Activated naive CD8-positive, alpha-beta T cell treated with anti-CD3 and anti-CD28 coated beads, Interleukin-2, amount 10 ng/mL, durations not matched to agents 7 days and 5 days (primary cell): ENCODE results near the gene OTP. TPM values are rescaled to one million over a fixed set of nuclear protein-coding genes. Genes with fewer than 3 reads are reported as not detected.

ENCODE experiments used
- ATAC-seq: fragments of 150-1000 bp; cut with Tn5 transposase; one replicate; pipeline ENCODE4 v1.10.0; 2021; ENCODE audit warnings: low read depth, moderate library complexity
- POLR2A ChIA-PET: fragments of 350-600 bp; sonication (Branson Sonifier 250); formaldehyde crosslinking; loops from one replicate; lab custom pipeline; 2021; ENCODE audit warnings: antibody characterized with exemption; lab: Charles Lee
- DNase-seq: peaks from one replicate; pipeline ENCODE4 v3.0.0; 2021
- H3K27ac Mint-ChIP-seq: one replicate; pipeline ENCODE4 v1.8.0; 2022; ENCODE audit warnings: mild to moderate bottlenecking, mixed read lengths
- H3K27me3 Mint-ChIP-seq: one replicate; pipeline ENCODE4 v1.8.0; 2022; ENCODE audit warnings: mild to moderate bottlenecking, moderate library complexity, mixed read lengths
- H3K36me3 Mint-ChIP-seq: one replicate; pipeline ENCODE4 v1.8.0; 2021; ENCODE audit warnings: mild to moderate bottlenecking, mixed read lengths
- H3K4me1 Mint-ChIP-seq: one replicate; pipeline ENCODE4 v1.8.0; 2021; ENCODE audit warnings: mixed read lengths
- H3K4me3 Mint-ChIP-seq: one replicate; pipeline ENCODE4 v1.8.0; 2022; ENCODE audit warnings: mild to moderate bottlenecking, moderate library complexity, mixed read lengths
- H3K9me3 Mint-ChIP-seq: one replicate; pipeline ENCODE4 v1.8.0; 2021; ENCODE audit warnings: mixed read lengths
- total RNA-seq, 2 experiments: library from RNA; stranded (reverse); gene quantifications; one replicate each; pipeline ENCODE4 v1.2.3, GENCODE V29; 2021

Gene OTP
- total RNA-seq, 2 experiments from 2014 or later, result not detected

DNA sequence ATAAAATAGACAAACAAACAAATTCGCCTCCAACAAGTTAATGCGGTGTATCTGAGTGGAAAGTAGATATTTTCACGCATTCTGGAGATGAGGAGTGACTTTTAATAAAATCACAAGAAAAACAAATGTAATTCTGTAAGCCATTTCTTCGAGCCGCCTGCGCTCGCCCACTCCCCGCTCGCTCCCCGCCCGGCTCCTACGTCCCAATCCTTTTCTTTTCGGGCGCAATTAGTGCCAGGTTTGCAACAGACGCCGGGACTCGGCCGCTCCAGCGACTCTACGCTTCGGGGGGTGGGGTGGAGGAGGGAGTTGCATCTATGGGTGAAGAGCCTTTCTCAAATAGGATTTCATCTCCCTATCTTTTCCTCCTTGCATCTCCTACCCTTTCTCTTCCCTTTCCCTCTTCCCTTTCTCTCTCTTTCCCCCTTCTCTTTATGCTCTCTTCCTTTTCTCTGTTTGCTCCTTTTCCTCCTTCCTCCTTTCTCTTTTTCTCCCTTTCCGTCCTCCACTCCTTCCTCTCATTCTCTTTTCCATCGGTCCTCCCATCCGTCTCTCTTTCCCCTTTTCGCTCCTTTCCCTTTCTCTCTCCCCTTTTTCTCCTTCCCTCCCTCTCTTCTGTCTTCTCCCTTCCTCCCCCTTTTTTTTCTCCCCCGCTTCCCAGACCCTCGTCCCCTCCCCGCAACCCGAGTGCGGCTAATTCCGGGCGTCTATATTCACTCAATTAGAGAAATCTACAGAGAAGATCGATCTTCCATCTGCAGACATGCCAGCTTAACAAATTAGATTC lies 6.1 kb upstream of the OTP start:
- H3K27ac Mint-ChIP-seq, result peak overlapping the region; percentile 43
- ATAC-seq, result no peak

DNA sequence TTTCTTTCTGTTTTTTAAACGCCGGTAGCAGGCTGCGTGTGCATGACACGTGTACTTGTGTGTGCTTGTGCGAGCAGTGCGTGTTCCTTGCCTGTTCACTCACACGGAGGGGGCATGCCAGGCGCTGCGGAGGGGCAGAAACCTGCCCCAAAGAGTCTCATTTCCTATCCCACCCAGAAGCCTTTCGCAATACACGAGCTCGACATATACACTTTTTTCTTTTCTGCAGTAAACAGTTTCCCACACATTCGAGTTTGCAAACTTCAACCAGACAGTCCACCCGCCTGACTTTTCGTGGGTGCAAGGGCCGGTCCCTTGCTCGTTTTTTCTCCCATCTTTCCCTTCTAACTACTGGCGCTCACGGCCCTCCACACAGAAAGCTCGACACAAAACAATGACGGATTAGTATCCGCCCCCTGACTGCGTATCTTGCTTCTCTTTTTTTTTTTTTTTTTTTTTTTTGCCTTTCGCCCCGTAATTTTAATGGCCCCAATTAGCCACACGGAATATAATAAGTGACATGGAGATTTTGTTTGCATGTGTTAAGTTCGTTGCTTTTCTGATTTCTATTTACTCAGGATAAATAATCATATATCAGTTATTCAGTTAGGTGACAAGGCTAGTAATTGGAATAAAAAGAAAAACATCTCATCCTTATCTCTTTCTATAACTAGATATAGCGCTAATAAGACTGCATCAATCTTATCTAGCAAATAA lies 5.3 kb upstream of the OTP start:
- POLR2A ChIA-PET, result no interaction called here
- Mint-ChIP-seq H3K9me3 (peaks cover 3% of the 10 kb centered on the region), H3K4me1 (peaks cover 16% of the 10 kb centered on the region), H3K27ac (peak overlapping the region; percentile 56), H3K27me3 (peaks cover 87% of the 10 kb centered on the region), H3K4me3 (peak overlapping the region; percentile 48), H3K36me3 (peaks cover 2% of the 10 kb centered on the region)
- DNase-seq (no peak), ATAC-seq (no peak)

More for the DNA sequence above, 6.1 kb upstream of the OTP start:
- no peak for DNase-seq
- Mint-ChIP-seq H3K4me1 (peaks cover 16% of the 10 kb centered on the region), H3K4me3 (peak overlapping the region; percentile 70), H3K9me3 (peaks cover 3% of the 10 kb centered on the region), H3K27me3 (peaks cover 87% of the 10 kb centered on the region), H3K36me3 (peaks cover 2% of the 10 kb centered on the region)
- POLR2A ChIA-PET, result no interaction called here

DNA sequence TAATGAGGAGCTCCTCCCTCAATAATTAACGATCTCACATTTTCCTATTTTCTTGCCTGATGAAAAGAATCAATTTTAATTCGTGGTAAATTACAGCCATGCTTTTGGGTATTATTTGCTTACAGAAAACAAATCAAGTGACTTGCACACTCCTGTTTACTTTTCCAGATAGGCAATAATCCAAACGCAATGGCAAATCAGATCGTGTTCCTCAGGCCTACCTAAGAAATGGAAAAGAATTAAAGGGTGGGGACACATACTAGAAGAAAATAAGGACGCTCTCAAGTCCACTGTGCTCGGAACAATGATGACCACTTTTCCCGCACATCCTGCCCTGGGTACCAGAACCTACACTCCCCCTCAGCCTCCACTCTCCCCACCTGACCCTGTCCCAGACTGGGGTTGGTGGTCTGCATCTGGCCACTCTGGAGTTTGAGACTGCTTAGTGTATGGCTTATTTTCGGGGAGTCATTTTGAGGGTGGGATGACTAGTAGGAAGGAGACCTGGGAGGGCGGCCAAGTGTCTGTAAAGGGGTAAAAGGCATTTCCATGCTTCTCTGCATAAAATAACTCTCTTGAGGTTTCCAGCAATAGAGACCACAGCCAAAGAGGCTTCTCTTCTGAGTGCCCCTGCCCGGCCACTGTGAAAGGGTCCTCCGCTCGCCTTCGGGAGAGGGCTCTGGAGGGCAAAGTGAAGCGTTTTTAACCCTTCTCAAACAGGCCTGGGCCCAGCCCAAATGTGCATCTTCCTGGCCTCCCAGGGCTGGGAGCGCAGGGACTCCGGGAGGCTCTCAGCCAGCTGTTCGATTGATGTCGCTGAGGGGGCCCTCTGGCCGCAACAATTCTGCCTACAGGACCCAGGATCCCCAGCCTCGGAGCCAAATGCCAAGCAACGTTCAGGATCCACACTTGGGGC lies 4.5 kb upstream of the OTP start:
- DNase-seq (no peak), ATAC-seq (no peak)
- H3K4me3 Mint-ChIP-seq, result no peak overlapping the region
- peaks cover 90% of the 10 kb centered on the region for H3K27me3 Mint-ChIP-seq
- no peak overlapping the region for H3K27ac Mint-ChIP-seq
- peaks cover 17% of the 10 kb centered on the region for H3K4me1 Mint-ChIP-seq
- peaks cover 3% of the 10 kb centered on the region for H3K9me3 Mint-ChIP-seq
- POLR2A ChIA-PET, result no interaction called here
- peaks cover 2% of the 10 kb centered on the region for H3K36me3 Mint-ChIP-seq

- no peak for DNase-seq
- POLR2A ChIA-PET, result no interaction called here
- H3K9me3 Mint-ChIP-seq, result peaks cover 8% of the 10 kb centered on the region
- H3K36me3 Mint-ChIP-seq, result peaks cover 2% of the 10 kb centered on the region
- peaks cover 24% of the 10 kb centered on the region for H3K4me1 Mint-ChIP-seq
- no peak overlapping the region for H3K4me3 Mint-ChIP-seq
- ATAC-seq, result no peak
- no peak overlapping the region for H3K27ac Mint-ChIP-seq
- H3K27me3 Mint-ChIP-seq, result peaks cover 91% of the 10 kb centered on the region
Observed at GRCh38 chr5:77641963-77642737, 3.6 kb upstream of the OTP start.

DNA sequence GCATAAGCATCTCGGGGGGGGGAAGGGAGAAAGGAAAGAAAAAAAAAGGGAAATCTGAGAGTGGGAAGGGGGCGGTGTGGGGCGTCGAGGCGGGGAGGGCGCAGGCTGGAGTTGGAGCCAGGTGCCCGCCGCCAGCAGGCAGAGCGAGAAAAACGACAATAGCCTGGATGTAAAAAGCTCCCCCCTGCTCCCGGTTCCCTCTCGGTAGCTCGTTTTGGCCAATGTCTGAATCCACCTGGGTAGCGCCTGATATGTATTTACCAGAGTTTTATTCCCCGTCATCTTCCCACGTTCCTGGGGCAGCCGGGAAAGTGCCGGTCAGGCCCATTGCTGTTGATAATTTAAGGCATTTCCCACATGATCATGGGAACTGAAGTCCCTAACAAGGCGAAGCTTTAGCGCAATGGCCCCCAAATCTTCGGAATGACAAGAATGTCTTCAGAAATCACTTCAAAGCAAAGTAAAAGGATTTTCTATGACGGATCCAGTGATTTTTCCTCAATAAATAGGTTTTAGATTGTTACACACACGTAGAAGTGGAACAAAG lies 3.0 kb upstream of the OTP start:
- Mint-ChIP-seq H3K27ac (peak overlapping the region; percentile 72), H3K36me3 (peaks cover 2% of the 10 kb centered on the region), H3K4me3 (peak overlapping the region; percentile 50), H3K27me3 (peaks cover 89% of the 10 kb centered on the region), H3K4me1 (peaks cover 24% of the 10 kb centered on the region), H3K9me3 (peaks cover 8% of the 10 kb centered on the region)
- DNase-seq, result no peak
- no peak for ATAC-seq
- POLR2A ChIA-PET, result no interaction called here

- no peak for ATAC-seq
- Mint-ChIP-seq H3K4me3 (peak overlapping the region; percentile 50), H3K27ac (peak overlapping the region; percentile 72), H3K27me3 (peaks cover 89% of the 10 kb centered on the region), H3K36me3 (peaks cover 2% of the 10 kb centered on the region), H3K9me3 (peaks cover 9% of the 10 kb centered on the region), H3K4me1 (peaks cover 24% of the 10 kb centered on the region)
- DNase-seq, result no peak
- POLR2A ChIA-PET, result no interaction called here
Observed at GRCh38 chr5:77640589-77641396, 2.3 kb upstream of the OTP start.

DNA sequence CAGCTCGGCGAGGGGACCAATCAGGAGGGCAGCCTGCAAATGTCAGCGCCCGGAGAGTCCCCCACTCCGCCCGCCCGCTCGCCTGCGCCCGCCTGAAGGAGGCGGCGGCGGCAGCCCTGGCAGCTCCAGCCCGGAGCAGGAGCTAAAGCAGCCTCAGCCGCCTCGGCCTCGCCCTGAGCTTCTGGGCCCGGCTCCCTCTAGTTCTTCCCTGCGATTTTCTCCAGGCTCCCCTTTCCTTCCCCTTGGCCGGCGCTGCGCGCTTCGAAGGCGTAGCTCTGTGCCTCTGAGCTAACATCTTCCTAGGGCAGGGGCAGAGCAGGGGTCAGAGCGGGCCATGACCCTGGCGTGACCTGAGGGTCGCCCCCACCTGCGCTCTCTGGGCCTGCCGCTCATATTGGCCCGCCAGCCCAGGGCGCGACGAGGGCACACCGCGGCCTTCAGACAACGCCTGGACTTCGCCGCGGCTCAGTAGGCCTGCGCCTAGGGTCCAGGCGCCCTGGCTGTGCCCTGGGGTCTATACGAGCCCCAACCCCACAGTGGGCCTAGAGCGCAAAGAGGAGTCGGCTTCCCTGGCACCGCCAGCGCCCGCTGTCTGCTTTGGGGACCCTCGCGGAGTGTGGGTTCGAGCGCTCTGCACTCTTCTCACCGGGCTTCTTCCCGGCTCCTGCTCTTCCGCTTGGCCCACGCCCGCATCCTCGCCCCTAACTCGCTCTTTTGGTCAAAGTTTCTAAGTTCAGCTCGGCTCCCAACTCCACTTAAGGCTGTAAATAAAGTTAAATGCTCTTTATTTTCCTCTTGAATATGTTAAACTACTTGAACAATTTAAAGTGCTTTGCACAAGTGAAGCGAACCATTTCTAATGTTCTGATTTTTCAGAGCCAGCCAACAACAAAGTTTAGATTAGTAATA lies 504 bp upstream of the OTP start:
- peaks cover 9% of the 10 kb centered on the region for H3K9me3 Mint-ChIP-seq
- no peak for DNase-seq
- peaks cover 88% of the 10 kb centered on the region for H3K27me3 Mint-ChIP-seq
- H3K27ac Mint-ChIP-seq, result peak overlapping the region; percentile 64
- no peak overlapping the region for H3K4me3 Mint-ChIP-seq
- ATAC-seq, result no peak
- H3K36me3 Mint-ChIP-seq, result peaks cover 2% of the 10 kb centered on the region
- POLR2A ChIA-PET, result no interaction called here
- peaks cover 20% of the 10 kb centered on the region for H3K4me1 Mint-ChIP-seq

DNA sequence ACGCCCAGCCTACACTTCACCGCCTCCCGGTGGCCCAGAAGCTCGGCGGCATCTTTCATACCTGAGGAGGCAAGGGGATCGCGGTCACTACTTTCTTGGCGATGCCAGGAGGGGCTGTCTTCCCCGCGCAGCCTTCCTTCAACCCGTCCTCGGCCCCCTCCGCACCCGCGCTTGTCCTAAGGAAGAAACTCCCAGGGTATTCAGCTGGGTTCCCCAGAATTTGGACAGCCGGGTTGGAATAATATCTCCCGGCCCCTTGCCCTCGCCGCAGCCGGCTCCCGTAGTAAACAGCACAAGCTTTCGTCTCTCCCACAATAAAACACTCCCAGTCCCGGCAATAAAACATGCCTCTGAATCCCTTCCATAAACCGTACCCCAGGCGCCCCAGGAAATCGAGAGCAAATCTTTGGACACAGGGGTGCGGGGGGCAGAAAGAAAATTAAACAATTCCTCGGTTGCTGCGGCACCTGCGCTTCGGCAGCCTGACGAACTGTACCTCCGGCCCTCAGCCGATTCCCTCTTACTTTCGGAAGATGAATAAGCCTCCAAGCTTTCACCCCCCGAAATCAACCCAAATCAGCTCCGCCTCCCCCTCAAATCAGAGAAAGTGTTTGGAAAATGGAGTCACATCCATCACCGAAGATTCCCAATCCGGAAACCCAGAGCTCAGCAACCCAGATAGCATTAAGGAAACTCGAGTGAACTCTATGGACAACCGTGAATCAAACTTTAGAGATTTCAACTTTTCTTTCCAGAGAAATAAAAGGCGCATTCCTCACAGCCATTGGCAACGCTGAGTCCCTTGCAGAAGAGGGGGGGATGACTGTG lies 1.1 kb downstream of the OTP start:
- Mint-ChIP-seq H3K36me3 (peaks cover 2% of the 10 kb centered on the region), H3K27me3 (peaks cover 88% of the 10 kb centered on the region), H3K4me1 (peaks cover 12% of the 10 kb centered on the region), H3K27ac (peak overlapping the region; percentile 80), H3K4me3 (peak overlapping the region; percentile 61), H3K9me3 (peaks cover 12% of the 10 kb centered on the region)
- ATAC-seq, result no peak
- DNase-seq, result no peak
- POLR2A ChIA-PET, result no interaction called here

GRCh38 chr5:77636641-77637169 lies 1.8 kb downstream of the OTP start:
- H3K4me3 Mint-ChIP-seq, result no peak overlapping the region

GRCh38 chr5:77635917-77636640 lies 2.4 kb downstream of the OTP start:
- H3K9me3 Mint-ChIP-seq, result peaks cover 12% of the 10 kb centered on the region
- ATAC-seq (no peak), DNase-seq (no peak)
- H3K4me1 Mint-ChIP-seq, result peaks cover 14% of the 10 kb centered on the region
- POLR2A ChIA-PET, result interaction anchor here (0.7 kb wide), 1 partner anchor 183 kb away, joined by 4 read pairs; no protein-coding TSS in a partner anchor
- H3K27ac Mint-ChIP-seq, result peak overlapping the region; percentile 25
- peaks cover 1% of the 10 kb centered on the region for H3K36me3 Mint-ChIP-seq
- H3K27me3 Mint-ChIP-seq, result peaks cover 88% of the 10 kb centered on the region
- H3K4me3 Mint-ChIP-seq, result no peak overlapping the region

More at GRCh38 chr5:77636641-77637169, 1.8 kb downstream of the OTP start:
- H3K36me3 Mint-ChIP-seq, result peaks cover 2% of the 10 kb centered on the region
- POLR2A ChIA-PET, result no interaction called here
- peaks cover 12% of the 10 kb centered on the region for H3K4me1 Mint-ChIP-seq
- peaks cover 12% of the 10 kb centered on the region for H3K9me3 Mint-ChIP-seq
- DNase-seq (no peak), ATAC-seq (no peak)
- peaks cover 88% of the 10 kb centered on the region for H3K27me3 Mint-ChIP-seq
- H3K27ac Mint-ChIP-seq, result no peak overlapping the region
